GM19452 (cell line): ENCODE measurements around the gene HINT1.
"Not testable (repeated sequence)": the region's sequence is repeated elsewhere in the genome, so short reads cannot be mapped to it uniquely, and the experiment has no call there.

Experiments used
- ATAC-seq: cut with Tn5 transposase; IDR thresholded peaks from one replicate; pipeline ENCODE4 v1.9.1; 2021; ENCODE audit not compliant: unreplicated experiment

HINT1 gene

DNA sequence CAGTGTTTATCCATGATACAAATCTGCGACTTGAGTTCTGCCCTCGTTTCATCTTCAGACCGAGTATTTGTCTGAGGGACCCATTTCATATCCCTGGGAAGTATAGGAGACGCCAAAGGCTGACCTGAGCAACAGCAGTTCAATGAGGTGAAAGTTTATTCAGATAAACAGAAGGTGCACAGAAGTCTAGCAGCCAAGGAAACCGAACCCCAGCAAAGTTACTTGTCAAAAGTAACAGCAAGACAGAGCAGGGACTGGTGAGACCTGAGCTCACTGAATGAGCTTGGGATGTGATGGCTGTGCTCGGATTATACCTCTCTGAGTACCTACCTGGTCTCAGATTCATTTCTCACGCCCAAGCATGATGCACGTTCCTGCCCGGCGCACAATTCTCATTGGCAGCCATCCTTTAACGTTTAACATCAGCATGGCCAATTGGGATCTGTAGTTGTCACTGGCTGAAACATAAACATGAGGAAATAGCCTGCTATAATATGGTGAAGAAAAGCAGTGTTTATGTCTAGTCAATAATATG, 6.3 kb upstream of the HINT1 start:
- ATAC-seq: no peak

DNA sequence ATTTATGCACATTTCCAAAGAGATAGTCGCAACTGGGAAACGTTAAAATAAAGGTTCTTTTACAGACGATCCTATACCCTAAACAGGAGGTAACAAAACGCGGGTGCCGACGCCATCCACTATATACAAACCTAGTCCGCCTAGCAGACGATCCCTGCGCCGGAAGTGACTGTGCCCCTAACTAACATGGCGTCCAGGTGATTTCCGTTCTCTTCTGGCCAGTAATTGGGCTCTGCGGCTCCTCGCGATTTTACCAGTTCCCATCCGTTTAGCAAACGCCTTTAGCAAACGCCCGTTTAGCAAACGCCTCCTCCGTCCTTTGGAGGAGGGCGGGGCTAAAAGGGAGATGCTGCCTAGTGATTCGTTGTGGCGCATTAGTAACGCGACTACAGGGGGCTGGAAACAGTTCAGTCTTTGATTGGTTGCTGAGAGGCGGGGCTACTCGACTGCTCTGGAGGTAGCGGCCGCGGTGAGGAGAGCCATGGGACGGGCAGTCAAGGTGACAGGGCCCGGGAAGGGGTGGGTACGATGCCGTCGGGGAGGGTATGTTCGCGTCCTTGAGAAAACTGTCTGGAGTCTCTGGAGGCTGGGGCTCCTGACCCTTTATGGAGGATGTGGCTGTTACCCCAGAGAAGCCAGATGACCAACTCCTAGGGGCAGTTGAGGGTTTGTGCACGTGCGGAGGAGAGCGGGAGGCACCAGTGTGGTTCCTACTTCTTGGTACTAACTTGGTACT, 5.7 kb upstream of the HINT1 start, which contains the start of gene LYRM7:
Gene LYRM7, plus strand, starts transcription at position 405 of the 736 bp plus-strand sequence. Its CDS starts 77 bp downstream, at position 482.
- ATAC-seq: peak; percentile 98

- ATAC-seq: no peak
Measured at GRCh38 chr5:131169810-131170539, 4.9 kb upstream of the HINT1 start.

DNA sequence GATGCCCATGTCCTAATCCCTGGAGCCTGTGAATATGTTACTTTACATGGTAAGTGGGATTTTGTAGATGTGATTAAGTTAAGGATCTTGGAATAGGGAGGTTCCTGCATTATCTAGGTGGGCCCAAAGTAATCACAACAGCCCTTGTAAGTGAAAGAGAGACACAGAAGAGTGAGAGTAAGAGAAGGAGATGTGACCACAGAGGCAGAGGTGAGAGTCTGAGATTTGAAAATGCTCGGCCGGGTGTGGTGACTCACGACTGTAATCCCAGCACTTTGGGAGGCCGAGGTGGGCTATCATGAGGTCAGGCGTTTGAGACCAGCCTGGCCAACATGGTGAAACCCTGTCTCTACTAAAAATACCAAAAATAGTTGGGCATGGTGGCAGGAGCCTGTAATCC, 2.6 kb upstream of the HINT1 start:
- ATAC-seq: no peak

- ATAC-seq: peak; percentile 71
Measured at GRCh38 chr5:131164191-131165118, 601 bp downstream of the HINT1 start.

DNA sequence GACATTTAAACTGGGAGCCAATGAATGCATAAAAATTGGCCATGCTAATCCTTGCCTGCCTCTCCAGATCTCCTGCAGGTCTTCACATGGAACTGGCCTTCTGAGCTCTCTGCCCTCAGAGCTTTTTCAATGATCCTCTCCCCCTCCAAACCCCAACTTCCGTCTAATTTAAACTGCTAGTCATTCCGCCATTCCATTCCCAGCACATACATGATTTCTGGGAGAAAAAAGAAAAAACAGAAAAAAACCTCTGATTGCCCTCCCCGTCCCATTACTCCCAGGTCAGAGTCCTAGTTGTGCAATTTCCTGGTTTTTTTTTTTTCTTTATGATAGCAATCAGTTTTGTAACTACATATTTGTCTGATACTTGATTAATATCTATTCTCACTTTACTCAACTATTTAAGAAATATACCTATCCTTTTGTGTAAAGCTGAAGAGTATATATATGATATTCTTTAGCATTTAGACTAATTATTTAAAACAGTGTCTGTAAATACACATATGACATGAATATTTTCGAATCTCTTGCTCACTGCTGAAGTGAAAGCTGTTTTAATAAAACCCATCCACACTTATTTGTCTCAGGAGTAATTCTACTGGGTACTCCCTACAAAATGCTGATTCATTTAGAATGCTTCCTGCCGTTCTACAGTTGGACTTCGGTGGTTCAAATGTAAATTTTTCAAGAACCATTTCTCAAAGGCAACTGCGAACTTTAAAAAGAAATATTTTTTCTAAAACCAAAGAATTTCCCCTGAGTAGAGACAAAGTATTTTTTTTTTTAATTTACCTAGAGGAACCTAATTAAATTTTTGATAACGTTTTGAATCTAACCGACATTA, 1.6 kb downstream of the HINT1 start:
- no peak for ATAC-seq

- no peak for ATAC-seq
Measured at GRCh38 chr5:131160134-131160533, 4.9 kb downstream of the HINT1 start.

- ATAC-seq: no peak
Measured at GRCh38 chr5:131156957-131157356, 8.1 kb downstream of the HINT1 start.

DNA sequence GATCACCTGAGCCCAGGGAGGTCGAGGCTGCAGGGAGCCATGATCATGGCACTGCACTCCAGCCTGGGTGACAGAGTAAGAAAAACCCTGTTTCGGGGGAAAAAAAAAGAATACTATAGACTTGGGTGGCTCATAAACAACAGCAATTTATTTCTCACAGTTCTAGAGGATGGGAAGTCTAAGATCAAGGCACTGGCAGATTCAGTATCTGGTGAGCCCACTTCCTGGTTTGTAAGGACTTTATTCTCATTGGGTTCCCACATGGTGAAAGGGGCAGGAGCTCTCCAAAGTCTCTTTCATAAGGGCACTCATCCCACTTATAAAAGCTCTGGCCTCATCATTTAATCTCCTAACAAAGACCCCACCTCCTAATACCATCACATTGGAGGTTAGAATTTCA, 8.7 kb downstream of the HINT1 start:
- ATAC-seq: no peak

DNA sequence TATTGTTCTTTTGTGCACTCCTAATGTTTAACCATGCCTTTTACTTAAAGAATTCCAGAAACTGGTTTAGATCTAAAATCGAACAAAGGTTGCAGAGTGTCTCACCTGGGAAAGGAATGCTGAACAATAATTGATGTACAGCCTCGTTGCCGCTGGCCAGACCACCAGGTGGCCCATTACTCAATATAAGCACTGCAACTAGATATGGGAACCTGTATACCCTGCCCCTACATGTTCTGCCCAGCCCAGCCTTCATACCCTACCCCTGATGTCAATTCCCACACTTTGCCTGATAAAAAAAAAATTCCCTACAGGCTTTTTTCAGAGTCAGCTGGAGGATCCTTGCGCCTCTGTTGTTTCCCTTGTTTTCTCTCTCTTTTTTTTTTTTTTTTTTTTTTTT, 13.8 kb downstream of the HINT1 start:
- ATAC-seq: no peak

DNA sequence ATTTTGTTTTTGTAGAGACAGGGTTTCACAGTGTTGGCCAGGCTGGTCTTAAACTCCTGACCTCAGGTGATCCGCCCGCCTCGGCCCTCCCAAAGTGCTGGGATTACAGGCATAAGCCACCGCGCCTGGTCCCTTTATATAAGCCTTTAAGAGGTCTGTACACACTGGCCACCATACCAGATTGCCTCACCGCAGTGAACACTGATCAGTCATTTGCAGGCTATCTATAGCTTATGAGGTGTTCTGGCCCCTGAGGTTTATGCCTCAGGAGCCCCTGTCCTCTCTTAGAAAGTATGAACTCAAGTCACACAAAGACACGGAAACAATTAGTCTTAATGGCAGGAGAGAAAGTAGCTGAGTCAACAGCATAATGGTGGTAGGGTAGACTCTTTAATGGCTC, 14.6 kb downstream of the HINT1 start:
- ATAC-seq: no peak

DNA sequence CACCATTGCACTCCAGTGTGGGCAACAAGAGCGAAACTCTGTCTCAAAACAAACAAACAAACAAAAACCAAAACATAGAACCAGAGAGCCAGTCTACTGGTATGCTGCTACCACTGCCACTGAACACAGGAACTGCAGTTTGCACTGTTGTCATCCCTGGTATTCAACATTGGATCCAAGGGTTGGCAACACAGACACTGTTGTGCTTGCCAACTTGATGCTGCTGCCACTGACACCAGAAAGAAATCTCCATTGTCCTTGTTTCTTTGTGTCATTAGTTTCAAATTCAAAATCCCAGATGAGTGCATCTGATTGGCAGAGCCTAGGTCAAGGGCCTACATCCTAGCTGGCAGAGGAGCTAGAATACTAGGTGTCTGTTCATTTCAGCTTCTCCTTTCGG, 16.2 kb downstream of the HINT1 start:
- no peak for ATAC-seq

GRCh38 chr5:131147258-131147657, 17.8 kb downstream of the HINT1 start:
- ATAC-seq: no peak

DNA sequence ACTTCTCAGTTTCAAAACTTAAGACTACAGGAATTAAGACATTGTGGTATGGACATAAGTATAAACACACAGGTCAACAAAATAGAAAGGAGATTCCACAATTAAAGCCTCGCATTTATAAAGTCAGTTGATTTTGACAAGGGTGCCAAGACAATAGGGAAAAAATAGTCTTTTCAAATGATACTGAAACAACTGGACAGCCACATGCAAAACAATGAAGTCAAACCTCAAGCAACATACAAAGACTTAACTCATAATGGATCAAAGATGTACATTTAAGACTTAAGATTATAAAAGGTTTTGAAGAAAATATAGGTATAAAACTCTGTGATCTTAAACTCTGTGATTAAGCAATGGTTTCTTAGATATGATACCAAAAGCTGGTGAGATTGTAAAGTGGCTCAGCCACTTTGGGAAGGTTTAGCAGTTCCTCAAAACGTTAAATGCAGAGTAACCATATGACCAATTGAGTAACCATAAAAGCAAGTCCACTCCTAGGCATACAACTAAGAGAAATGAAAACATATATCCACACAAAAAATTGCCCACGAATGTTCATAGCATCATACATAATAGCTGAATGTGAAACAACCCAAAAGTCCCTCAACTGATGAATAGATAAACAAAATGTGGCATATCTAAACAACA, 22.0 kb downstream of the HINT1 start:
- ATAC-seq: no peak

DNA sequence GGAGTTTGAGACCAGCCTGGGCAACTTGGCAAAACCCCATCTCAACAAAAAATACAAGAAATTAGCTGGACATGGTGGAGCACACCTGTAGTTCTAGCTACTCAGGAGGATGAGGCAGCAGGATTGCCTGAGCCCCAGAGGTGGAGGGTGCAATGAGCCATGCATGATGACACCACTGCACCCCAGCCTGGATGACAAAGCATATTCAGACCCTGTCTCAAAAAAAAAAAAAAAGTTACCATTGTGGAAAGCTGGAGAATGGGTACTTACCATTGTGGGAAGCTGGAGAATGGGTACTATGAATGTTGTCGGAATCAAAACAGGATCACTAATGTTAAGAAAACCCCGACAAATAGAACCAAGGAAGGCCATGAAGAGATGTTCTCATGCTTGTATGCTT, 25.7 kb downstream of the HINT1 start:
- no peak for ATAC-seq

- not testable (repeated sequence) for ATAC-seq
Measured at GRCh38 chr5:131138406-131138805, 26.6 kb downstream of the HINT1 start.

GRCh38 chr5:131133091-131133490, 32.0 kb downstream of the HINT1 start:
- ATAC-seq: not testable (repeated sequence)

DNA sequence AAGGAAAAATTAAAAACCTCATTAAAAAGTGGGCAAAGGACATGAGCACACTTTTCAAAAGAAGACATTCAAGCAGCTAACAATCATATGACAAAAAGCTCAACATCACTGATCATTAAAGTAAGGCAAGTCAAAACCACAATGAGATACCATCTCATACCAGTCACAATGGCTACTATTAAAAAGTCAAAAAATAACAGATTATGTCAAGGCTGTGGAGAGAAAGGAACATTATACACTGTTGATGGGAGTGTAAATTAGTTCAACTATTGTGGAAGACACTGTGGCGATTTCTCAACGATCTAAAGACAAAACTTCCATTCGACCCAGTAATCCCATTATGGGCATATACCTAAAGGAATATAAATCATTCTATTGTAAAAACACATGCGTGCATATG, 35.8 kb downstream of the HINT1 start:
- no peak for ATAC-seq

GRCh38 chr5:131127244-131127643, 37.8 kb downstream of the HINT1 start:
- not testable (repeated sequence) for ATAC-seq

GRCh38 chr5:131114754-131115153, 50.3 kb downstream of the HINT1 start:
- ATAC-seq: no peak
